Stimulated activated naive CD4-positive, alpha-beta T cell treated with Interleukin-2 at 50 U/mL for 16 hours (primary cell): Measurements from ENCODE around the gene UVRAG.
"Not testable (repeated sequence)": the region's sequence is repeated elsewhere in the genome, so short reads cannot be mapped to it uniquely, and the experiment has no call there.

ENCODE experiments used
- DNase-seq: peaks from one replicate; lab custom pipeline; 2025; lab: John Stamatoyannopoulos, UW

Gene UVRAG

DNA sequence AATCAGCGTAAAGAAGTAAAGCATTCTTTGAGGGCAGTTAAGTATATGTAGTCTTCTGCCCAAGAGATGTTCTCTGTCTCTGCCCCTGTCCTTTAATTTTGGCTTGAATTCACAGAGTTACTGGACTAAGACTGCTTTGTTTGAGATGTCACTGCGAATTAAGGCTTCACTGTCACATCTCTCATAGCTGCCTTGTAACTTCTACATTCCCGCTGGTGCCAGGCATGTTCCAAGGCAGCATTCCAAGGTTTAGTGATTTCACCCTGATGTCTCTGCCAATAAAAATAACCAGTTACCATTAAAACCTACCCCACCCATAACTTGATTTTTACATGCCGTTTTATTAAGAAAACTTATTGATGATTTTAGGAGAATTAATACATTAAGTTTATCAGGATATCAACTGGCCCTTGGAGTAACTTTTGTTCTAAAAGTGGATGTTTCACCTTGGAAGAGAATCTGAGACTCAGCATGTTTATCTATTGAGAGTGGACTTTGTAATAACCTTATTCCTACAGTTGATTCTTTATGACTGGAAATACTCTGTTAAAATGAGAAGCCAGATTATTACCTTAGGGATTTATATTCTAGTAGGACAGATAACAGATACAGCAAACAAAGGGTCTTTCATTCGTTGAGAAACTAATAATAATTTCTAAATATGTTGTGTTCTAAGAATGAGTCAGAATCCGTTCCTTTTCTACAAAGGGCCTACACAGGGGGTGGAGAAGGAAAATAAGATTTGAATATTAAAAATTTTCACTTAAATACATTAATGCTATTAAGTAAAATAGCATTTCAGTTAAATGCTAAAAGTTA, 110.2 kb downstream of the UVRAG start:
- DNase-seq = no peak

DNA sequence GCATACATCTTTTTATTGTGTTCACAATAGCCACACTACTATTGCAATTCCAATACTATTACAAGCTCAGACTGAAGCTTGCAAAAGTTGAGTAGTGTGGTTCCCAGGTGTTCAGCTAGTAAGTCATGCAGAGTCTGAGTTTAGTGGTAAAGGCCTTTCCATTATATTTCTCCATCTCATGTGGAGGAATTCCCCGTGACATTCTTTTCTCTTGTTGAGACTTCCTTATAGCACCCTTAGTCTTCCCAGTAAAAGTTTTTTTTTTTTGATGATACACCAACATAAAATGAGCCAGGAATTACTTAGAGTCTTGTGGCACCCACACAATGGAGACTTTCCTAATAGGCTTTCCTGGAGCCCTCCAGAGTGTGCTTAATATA, 110.8 kb downstream of the UVRAG start:
- DNase-seq = no peak

DNA sequence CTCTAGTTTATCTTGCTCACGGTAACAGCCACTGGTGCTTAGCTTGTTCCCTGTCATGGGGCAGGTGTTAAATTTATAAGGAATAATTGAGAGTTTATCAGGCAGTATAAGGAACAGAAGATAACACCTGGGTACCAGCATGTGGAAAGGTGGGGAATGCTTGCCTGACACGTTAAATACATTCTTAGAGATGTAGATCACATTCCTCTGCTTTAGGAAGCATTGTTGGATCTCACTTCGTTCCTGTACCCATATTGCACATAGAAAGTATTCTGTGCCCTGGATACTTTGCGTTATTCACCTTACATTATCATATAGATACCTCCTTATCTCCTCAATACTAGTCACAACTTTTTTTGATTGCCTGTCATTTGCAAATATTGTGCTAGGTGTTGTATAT, 114.7 kb downstream of the UVRAG start:
- DNase-seq = no peak

DNA sequence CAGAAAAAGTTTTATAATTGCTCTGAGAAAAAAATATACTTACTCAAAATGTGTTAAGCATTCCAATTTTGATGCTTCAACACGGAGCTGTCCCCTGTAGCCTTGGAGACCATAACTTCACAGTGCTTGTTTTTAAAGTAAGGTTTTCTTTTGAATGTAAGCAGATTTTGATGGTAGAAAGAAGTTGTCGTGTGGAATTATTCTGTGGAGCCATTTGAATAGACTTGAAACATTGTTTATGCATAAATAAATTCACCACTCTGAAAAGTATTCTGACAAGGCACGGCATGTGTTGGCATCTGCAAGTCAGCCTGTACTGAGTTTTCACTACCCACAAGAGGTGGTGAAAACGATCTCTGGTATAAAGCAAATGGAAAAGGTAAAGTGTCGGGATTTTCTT, 115.5 kb downstream of the UVRAG start:
- DNase-seq = no peak

DNA sequence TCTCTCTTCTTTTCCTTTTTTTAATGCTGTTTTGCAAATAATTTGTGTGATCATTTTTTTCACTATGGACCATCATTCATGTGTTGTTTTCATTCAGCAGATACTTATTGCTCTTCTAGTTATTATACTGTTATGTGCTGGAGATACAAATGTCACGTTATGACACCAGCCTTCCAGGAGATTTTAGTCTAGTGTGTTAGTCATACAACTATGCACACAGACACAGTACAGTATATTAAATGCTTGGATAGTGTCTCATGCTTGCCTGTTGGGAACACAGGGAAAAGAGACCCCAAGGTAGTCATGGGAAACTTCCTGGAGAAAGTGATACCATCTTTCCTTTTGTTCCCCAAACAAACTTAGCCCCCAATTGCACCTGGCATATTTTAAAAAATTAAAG, 116.1 kb downstream of the UVRAG start:
- DNase-seq = no peak

DNA sequence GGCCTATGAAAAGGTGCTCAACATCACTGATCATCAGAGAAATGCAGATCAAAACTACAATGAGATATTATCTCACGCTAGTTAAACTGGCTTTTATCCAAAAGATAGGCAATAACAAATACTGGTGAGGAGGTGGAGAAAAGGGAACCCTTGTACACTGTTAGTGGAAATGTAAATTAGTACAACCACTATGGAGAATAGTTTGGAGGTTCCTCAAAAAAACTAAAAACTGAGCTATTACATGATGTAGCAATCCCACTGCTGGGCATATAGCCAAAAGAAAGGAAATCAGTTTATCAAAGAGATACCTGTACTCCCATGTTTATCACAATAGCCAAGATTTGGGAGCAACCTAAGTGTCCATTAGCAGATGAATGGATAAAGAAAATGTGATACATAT, 118.7 kb downstream of the UVRAG start:
- DNase-seq = not testable (repeated sequence)

DNA sequence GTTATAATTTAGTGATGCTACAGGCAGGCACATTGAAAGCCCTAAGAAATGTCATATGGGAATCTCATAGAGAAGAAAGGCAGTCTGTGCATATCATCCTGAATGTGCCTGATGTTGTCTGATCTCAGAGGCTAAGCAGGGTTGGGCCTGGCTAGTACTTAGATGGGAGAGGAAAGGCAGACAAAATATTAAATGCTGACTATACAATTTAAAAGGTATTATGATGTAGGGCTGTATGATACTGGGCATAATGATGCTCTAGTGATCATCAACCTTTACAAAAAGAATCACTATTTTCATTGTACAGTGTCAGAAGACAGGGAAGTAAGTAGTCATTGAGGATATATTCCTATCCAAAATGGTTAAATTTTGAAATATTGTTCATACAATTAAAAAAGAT, 119.8 kb downstream of the UVRAG start:
- DNase-seq = no peak

DNA sequence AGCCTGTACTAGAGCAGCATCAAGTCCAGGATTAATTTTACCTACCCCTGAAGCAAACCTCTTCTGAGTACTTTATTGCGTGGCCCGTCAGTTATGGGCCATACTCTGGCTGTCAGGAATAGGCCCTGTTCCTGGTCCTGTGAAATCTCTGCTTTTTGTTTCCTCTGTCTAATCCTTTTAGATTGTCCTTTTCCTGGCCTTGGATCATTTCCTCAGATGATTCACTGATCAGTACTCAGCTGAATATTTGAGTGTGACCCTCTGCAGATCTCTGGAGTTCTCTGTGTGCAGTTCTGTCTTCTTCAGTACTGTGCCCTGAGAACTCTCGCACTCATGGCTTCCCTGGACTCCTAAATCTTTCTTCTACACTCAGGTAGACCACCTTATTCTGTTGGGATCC, 123.5 kb downstream of the UVRAG start:
- no peak for DNase-seq

DNA sequence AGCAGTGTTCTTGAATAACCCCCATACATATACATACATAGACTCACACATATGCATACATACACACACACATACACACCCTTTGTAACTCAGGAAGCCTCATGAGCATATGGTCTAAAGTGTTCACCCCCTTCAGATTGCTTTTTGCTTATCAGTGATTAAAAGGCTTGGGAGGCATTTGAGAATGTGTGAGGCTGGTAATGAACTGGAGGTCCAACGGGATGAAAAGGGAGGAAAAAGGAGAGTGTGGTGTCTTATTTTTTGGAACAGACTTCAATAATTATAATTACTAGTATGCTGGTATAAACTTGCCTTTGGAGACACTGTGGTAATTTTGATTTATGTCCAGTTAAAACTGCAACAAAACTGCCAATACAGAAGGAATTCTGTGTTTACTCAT, 124.5 kb downstream of the UVRAG start:
- no peak for DNase-seq

DNA sequence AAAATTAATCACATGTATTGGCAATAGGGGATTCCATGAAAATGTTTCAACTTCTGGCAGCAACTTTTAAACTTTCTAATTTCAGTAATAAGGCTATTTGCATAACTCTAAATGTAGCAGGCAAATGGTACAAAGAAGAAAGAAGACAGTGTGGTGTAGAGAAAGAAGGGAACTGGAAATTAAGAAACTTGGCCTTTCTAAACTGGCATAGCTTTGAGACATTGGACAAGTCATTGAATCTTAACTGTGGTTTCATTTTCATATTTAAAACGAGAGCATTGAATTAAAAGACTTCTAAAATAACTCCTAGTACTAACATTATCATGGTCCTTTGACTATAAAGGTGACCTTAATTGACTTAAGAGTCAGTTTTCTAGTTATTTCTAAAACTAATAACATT, 125.0 kb downstream of the UVRAG start:
- no peak for DNase-seq

DNA sequence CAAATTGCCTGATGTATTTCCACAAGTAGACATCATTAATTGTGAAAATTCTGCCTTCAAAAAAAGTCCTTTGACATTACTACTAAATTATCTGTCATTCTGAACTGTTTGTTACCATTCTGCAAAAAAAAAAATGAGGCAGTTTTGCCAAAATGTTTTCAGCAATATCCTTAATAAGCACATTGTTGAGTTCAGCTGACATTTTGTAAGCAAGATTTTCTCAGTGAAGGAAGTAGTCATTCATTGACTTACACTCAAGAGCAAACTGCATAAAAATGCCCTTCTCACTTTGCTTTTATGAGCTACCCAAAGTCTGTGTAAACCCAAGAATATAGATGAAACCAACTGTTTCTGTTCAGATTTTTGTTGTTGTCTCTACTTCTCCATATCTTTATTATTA, 125.9 kb downstream of the UVRAG start:
- DNase-seq = no peak

DNA sequence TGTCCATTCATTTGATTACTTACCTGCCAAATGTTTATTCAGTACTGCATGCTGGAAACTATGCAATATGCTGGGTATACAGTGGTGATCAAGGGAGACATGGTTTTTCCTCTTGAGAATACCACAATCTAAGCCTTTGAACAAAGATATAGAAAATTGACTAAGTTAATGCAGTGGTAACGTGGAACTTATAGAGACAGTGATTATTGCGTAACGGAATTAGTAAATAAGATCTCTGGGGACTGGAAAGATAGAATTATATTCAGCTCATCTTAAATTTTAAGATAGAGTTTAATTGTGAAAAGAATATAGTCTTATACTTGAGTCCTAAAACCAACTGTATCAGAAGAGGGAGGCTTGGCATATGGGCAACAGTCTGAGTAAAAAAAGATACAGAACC, 129.5 kb downstream of the UVRAG start:
- DNase-seq = no peak

DNA sequence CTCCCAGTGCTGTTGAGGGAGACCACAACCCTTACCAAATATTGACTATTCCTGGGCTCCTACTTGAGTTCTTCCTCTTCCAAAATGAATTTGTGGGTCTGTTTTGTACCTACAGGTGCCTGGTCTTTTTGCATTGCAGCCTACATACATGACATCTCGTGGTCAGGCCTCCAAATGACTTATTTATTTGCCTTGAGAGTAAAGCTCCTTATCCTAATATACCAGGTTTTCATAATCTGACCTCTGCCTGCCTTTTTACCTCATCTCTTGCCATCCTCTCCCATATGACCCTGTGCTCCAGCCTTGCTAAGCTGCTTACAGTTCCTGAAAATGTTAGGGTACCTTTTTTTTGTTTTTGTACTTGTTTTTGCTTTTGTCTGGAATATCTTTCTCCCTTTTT, 130.4 kb downstream of the UVRAG start:
- DNase-seq = no peak

DNA sequence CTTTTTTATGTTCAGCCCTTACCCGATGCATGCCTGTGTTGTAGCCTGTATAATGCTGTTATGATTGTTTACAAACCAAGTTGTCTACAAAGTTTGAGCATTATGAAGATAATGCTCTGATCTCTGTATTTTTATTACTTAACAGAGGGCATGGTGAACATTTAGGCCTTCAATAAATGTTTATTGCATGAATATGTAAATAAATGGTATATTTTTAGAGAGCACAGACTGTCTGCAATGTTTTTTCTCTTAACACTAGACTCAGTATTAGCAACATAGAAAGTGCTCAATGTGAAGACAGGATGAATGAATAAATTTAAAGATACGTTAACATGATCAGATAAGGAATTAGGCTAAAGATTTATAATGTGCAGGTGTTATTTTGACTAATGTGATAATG, 130.9 kb downstream of the UVRAG start:
- no peak for DNase-seq

DNA sequence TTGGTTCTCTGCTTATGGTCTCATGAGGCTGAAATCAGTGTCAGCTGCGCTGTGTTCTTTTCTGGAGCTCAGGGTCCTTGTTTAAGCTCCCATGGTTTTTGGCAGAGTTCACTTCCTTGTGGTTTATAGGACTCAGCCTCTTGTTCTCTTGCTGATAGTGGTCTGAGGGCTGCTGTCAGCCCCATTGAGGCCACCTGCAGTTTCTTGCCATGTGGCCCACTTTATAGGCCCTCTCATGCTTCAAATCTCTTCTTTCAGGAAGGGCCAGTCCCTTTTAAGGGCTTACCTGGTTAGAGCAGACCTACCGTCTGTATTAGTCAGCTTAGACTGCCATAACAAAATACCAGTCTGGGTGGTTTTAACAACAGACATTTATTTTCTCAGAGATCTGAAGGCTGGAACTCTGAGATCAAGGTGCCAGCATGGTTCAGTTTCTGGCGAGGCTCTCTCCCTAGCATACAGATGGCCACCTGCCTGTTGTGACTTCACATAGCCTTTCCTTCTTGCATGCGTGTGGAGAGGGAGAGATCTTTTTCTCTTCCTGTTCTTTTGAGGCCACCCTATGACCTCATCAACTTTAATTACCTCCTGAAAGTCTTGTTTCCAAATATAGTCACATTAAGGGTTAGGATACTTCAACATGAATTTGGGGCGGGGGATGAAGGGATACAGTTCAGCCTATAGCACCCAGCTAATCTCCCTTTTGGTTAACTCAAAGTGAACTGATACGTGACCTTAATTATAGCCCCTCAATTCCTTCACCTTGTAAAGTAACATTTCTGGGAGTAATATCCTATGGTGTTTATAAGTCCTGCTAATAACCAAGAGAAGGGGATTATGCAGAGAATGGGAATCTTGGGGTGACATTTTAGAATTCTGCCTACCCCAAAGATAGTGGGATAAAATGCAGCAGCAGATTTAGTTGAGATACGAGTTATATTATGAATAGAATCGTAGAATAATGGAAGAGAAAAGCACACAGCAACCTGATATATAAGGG, 131.8 kb downstream of the UVRAG start:
- no peak for DNase-seq

DNA sequence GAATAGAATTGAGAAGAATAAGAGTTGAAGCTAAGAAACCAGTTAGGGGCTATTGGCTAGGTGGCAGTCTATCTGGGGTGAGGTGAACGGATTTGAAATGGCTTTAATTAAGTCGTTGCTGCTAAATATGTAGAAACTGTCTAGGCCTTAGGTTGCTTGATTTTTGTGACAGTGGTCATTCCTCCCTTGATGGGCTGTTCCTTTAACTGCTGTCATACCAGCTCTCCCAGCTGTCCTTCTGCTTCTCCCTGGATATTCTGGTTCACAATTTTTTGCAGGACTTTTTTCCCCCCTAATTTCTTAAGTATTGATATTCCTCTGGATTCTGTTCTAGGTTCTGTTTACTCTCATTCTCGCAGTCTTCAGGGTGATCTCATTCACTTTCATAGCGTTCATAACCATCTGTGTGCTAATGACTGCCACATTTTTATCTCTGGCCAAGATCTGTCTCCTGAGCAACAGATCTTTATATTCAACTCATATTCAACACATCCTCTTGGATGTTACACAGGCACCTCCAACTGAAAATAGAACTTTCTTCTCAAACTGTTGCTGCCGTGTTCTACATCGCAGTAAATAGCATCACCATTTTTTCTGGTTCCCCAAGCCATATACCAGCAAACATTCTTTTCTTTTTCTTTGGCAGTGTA, 134.1 kb downstream of the UVRAG start:
- DNase-seq = no peak

DNA sequence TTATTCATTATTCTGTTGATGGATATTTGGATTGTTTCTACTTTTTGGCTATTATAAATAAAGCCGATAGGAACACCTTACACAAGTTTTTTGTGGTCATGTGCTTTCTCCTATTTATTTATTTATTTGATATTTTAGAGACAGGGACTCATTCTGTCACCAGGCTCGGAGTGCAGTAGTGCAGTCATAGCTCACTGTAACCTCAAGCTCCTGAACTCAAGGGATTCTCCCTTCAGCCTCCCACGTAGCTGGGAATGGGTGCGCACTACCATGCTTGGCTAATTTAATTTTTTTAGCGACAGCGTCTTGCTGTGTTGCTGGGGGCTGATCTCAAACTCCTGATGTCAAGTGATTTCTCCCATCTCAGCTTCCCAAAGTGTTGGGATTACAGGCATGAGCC, 135.1 kb downstream of the UVRAG start:
- DNase-seq = no peak

DNA sequence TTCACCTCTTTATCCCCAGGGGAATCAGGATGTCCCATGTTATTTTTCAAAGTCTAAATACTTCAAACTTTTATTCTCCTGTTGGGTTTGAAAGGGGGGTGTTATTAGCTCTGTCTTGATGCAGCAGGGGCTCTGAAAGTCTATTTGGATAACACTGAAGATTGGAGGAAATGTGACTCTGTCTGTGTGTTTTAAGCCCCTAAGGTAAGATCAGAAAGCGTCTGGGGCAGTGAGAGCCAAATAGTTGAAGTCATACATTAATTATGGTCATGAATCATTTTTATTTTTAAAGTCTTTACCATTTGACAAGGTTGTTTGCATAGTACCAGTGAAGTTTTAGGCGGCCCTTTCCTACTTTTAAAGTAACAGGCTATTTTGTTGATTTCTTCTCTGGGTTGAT, 139.0 kb downstream of the UVRAG start:
- DNase-seq = no peak

DNA sequence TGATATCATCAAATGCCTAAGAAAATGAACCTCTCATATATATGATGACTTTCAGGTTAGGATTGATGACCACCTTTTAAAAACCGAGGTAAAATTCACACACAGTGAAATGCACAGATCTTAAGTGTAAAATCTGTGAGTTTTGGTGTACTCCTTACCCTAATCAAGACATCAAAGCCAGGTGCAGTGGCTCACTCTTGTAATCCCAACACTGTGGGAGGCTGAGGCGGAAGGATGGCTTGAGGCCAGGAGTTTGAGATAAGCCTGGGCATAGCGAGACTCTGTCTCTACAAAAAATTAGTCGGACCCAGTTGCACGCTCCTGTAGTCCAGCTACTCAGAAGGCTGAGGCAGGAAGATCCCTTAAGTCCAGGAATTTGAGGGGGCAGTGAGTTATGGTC, 140.4 kb downstream of the UVRAG start:
- no peak for DNase-seq

DNA sequence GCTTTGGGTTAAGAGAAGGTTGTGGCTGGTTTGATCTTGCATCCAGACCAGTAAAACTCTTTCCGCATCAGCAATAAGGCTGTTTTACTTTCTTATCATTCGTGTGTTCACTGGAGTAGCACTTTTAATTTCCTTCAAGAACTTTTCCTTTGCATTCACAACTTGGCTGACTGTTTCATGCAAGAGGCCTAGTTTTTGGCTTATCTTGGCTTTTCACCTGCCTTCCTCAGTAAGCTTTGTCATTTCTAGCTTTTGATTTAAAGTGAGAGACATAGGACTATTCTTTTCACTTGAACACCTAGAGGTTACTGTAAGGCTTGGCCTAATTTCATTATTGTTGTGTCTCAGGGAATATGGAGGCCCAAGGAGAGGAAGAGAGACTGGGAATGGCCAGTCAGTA, 144.5 kb downstream of the UVRAG start:
- DNase-seq = no peak

DNA sequence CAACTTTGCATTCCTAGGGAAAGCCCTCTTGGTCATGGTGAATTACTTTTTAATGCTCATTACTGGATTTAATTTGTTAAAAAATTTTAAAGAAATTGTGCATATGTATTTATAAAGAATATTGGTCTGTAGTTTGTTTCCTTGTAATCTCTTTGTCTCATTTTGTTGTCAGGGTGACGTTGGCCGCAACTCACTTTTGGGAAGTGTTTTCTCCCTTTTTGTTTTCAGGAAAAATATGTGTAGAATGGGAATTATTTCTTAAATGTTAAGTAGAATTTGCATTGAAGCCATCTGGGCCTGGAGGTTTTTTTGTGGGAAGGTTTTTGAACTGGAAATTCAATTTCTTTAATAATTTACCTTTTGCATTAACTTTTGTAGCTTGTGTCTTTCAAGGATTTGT, 149.1 kb downstream of the UVRAG start:
- no peak for DNase-seq

DNA sequence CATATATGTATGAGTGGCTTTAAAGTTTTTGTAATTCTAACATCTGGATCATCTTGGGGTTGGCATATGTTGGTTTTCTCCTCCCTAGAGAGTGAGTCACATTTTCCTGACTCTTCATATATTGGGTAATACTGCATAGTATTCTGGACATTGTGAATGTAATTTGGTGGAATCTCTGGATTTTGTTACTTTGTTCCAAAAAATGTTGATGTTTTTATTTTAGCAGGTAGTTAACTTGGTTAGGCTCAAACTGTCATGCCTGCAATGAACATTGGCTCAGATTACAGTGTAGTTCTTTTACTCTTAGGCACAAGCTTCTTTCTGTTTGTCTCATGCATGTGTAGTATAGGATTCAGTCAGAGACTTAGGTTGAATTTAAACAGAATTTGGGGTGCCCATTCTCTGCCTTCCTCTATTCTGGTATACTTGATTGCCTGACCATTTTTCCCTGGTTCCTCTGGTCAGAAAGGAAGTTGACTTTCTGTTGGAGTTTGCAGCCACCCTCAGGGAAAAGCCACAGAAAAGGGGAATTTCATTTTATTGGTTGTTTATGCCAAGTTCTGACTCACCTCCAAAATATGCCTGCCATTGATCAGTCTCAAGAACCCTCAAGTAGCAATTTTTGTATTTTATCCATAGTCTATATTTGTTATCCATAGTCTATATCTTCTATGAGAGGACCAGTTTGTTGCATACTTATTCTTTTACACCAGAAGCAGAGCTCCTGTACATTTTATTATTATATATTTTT, 151.7 kb downstream of the UVRAG start:
- DNase-seq = no peak
